HepG2 (cell line): ENCODE results near the gene ACTN3. TPM values are rescaled to one million over a fixed set of nuclear protein-coding genes. Genes with fewer than 3 reads are reported as not detected.

Experiments
- CBFB ChIP-seq: sonication (generic); formaldehyde crosslinking; IDR thresholded peaks from 2 replicates; pipeline ENCODE4 v1.4.0; 2020; ENCODE audit warnings: missing genetic modification reagents
- CBX1 ChIP-seq: IDR thresholded peaks from one replicate; pipeline ENCODE4 v1.6.1; 2016; ENCODE audit warnings: antibody characterized with exemption, low read depth
- CCDC6 ChIP-seq: sonication (generic); formaldehyde crosslinking; IDR thresholded peaks from 2 replicates; pipeline ENCODE4 v1.8.1; 2022; ENCODE audit warnings: mild to moderate bottlenecking, missing genetic modification reagents, moderate library complexity
- HNRNPH1 ChIP-seq: fragments of 200-400 bp; formaldehyde crosslinking; optimal IDR thresholded peaks from 2 replicates; pipeline ENCODE3; 2017; ENCODE audit warnings: mild to moderate bottlenecking, low read depth, low read length
- KLF9 ChIP-seq: IDR thresholded peaks from 2 replicates; pipeline ENCODE4 v1.6.1; 2016; ENCODE audit warnings: low read depth
- MAX ChIP-seq: IDR thresholded peaks from 2 replicates; pipeline ENCODE4 v1.6.1; 2012; ENCODE audit warnings: inconsistent platforms
- MED1 ChIP-seq: sonication (generic); formaldehyde crosslinking; IDR thresholded peaks from 2 replicates; pipeline ENCODE4 v1.4.0; 2020; ENCODE audit warnings: missing genetic modification reagents
- MNT ChIP-seq: fragments of 450-650 bp; IDR thresholded peaks from 2 replicates; pipeline ENCODE4 v1.6.1; 2016
- NFIB ChIP-seq: sonication (generic); formaldehyde crosslinking; IDR thresholded peaks from 2 replicates; pipeline ENCODE4 v1.9.0; 2021; ENCODE audit warnings: missing genetic modification reagents, mild to moderate bottlenecking, borderline replicate concordance
- NONO ChIP-seq, 2 experiments: fragments of 450-650 bp in 1 of 2; sonication (generic) in 1 of 2; formaldehyde crosslinking in 1 of 2; IDR thresholded peaks in 1 of 2; conservative IDR thresholded peaks in 1 of 2; 2 replicates each; pipeline versions ENCODE4 v1.6.1 to v1.8.0; 2017 to 2022; ENCODE audit warnings: mild to moderate bottlenecking in 1 of 2, missing genetic modification reagents in 1 of 2, moderate library complexity in 1 of 2
- ONECUT2 ChIP-seq: sonication (generic); formaldehyde crosslinking; IDR thresholded peaks from 2 replicates; pipeline ENCODE4 v1.4.0; 2020; ENCODE audit warnings: missing genetic modification reagents
- POLR2G ChIP-seq: fragments of 200-400 bp; formaldehyde crosslinking; IDR thresholded peaks from 2 replicates; pipeline ENCODE4 v1.6.1; 2018; ENCODE audit warnings: mild to moderate bottlenecking, low read depth, low read length, moderate library complexity
- TIGD3 ChIP-seq: sonication (generic); formaldehyde crosslinking; IDR thresholded peaks from 2 replicates; pipeline ENCODE4 v1.5.1; 2020; ENCODE audit warnings: mild to moderate bottlenecking, missing genetic modification reagents, borderline replicate concordance
- ZBTB21 ChIP-seq: sonication (generic); formaldehyde crosslinking; IDR thresholded peaks from 2 replicates; pipeline ENCODE4 v1.4.0; 2020; ENCODE audit warnings: missing genetic modification reagents
- ZBTB49 ChIP-seq: sonication (generic); formaldehyde crosslinking; IDR thresholded peaks from 2 replicates; pipeline ENCODE4 v1.4.0; 2020; ENCODE audit warnings: missing genetic modification reagents, borderline replicate concordance
- ZMYM4 ChIP-seq: sonication (generic); formaldehyde crosslinking; IDR thresholded peaks from 2 replicates; pipeline ENCODE4 v1.8.1; 2023; ENCODE audit warnings: mild to moderate bottlenecking, missing genetic modification reagents
- ZNF136 ChIP-seq: sonication (generic); formaldehyde crosslinking; IDR thresholded peaks from 2 replicates; pipeline ENCODE4 v1.8.1; 2022; ENCODE audit warnings: low read depth, mild to moderate bottlenecking, moderate library complexity, missing genetic modification reagents
- ZNF263 ChIP-seq: sonication (generic); formaldehyde crosslinking; IDR thresholded peaks from 2 replicates; pipeline ENCODE4 v1.4.0; 2020; ENCODE audit warnings: missing genetic modification reagents
- ZNF362 ChIP-seq: sonication (generic); formaldehyde crosslinking; IDR thresholded peaks from 2 replicates; pipeline ENCODE4 v1.4.0; 2020; ENCODE audit warnings: missing genetic modification reagents, mild to moderate bottlenecking, borderline replicate concordance
- ZNF414 ChIP-seq: sonication (generic); formaldehyde crosslinking; IDR thresholded peaks from 2 replicates; pipeline ENCODE4 v1.5.0; 2020; ENCODE audit warnings: missing genetic modification reagents
- ZNF616 ChIP-seq: sonication (generic); formaldehyde crosslinking; IDR thresholded peaks from 2 replicates; pipeline ENCODE4 v1.5.0; 2020; ENCODE audit warnings: low read depth, mild to moderate bottlenecking, missing genetic modification reagents
- ZNF678 ChIP-seq: sonication (generic); formaldehyde crosslinking; IDR thresholded peaks from 2 replicates; pipeline ENCODE4 v1.4.0; 2020; ENCODE audit warnings: mild to moderate bottlenecking, missing genetic modification reagents
- ZNF879 ChIP-seq: sonication (generic); formaldehyde crosslinking; IDR thresholded peaks from 2 replicates; pipeline ENCODE4 v1.8.1; 2023; ENCODE audit warnings: missing genetic modification reagents
- polyA plus RNA-seq, 8 experiments: library from polyadenylated mRNA; depleted of rRNA in 3 of 8; stranded (reverse) in 7 of 8; unstranded in 1 of 8; fragments of >200 nt; fragmentation: Illumina TruSeq in 4 of 8; extraction: Trizol in 4 of 8; gene quantifications; 2 replicates each; pipeline versions ENCODE4 v1.2.1 to v1.2.3, GENCODE V29; 2011 to 2016; ENCODE audit warnings: low read depth in 4 of 8, missing spikeins in 1 of 8, mixed read lengths in 1 of 8; ENCODE audit not compliant: insufficient read depth in 1 of 8
- total RNA-seq, 5 experiments: library from RNA; depleted of rRNA; stranded (reverse); fragments of >200 nt; fragmentation: Illumina TruSeq; extraction: Trizol; gene quantifications; 2 replicates each; pipeline ENCODE4 v1.2.3, GENCODE V29; 2016; ENCODE audit warnings: low read depth in 1 of 5

The ACTN3 gene
- total and polyA plus RNA-seq, 2 of the 13 experiments (the other 11 are each of a cell fraction or from before 2014, with no cell fraction given) = 0.04 to 0.09 TPM

- TF ChIP-seq ZBTB49 (CRISPR knock-in tag) (no peak), TIGD3 (CRISPR knock-in tag) (no peak), ZNF616 (CRISPR knock-in tag) (no peak), ZMYM4 (CRISPR knock-in tag) (0 out of 2 replicates have a peak, but pooled peaks have one; percentile 35), ZNF678 (CRISPR knock-in tag) (no peak), MED1 (CRISPR knock-in tag) (peak; percentile 31; the same call in 1 of the 2 replicates), CCDC6 (CRISPR knock-in tag) (no peak), ZNF879 (CRISPR knock-in tag) (no peak), CBX1 (no peak), MNT (no peak), ZNF414 (CRISPR knock-in tag) (no peak), NONO (IDR thresholded peaks at IDR 0.05) (no peak), NONO (CRISPR knock-in tag; conservative IDR thresholded peaks at IDR 0.05) (peak; percentile 44; the same call in 1 of the 2 replicates), KLF9 (CRISPR knock-in tag) (no peak), ZNF362 (no peak), ZBTB21 (CRISPR knock-in tag) (0 out of 2 replicates have a peak, but pooled peaks have one; percentile 63), ZNF136 (no peak), ZNF263 (no peak), MAX (peak; percentile 44; the same call in 1 of the 2 replicates), CBFB (CRISPR knock-in tag) (no peak), NFIB (no peak), ONECUT2 (no peak), POLR2G (no peak), HNRNPH1 (no peak)
Observed at GRCh38 chr11:66509131-66509561, 37.6 kb upstream of the ACTN3 start (continued).
